Mucosa of stomach (tissue), 1 donor: Measurements from ENCODE around the gene SLC22A25.
"Not testable (repeated sequence)": the region's sequence is repeated elsewhere in the genome, so short reads cannot be mapped to it uniquely, and the experiment has no call there.

Source experiments
- H3K27me3 ChIP-seq: one replicate; pipeline ENCODE4 v1.7.0; 2013; ENCODE audit warnings: mild to moderate bottlenecking, low read length; ENCODE audit not compliant: control insufficient read depth, insufficient read depth
- H3K36me3 ChIP-seq: one replicate; pipeline ENCODE4 v1.7.0; 2013; ENCODE audit warnings: low read length; ENCODE audit not compliant: control insufficient read depth, insufficient read depth
- H3K4me1 ChIP-seq: one replicate; pipeline ENCODE4 v1.7.0; 2013; ENCODE audit warnings: mild to moderate bottlenecking, low read length; ENCODE audit not compliant: control insufficient read depth, insufficient read depth
- H3K4me3 ChIP-seq: one replicate; pipeline ENCODE4 v1.7.0; 2013; ENCODE audit warnings: low read length
- H3K9ac ChIP-seq: one replicate; pipeline ENCODE4 v1.7.0; 2013; ENCODE audit warnings: mild to moderate bottlenecking, low read length, moderate library complexity
- H3K9me3 ChIP-seq: one replicate; pipeline ENCODE4 v1.7.0; 2013; ENCODE audit warnings: mild to moderate bottlenecking, low read length, moderate library complexity; ENCODE audit not compliant: control insufficient read depth
- donor health status: Pancreatic carcinoma.

The SLC22A25 gene

GRCh38 chr11:63247237-63248002 is 4.0 kb upstream of the SLC22A25 start:
- H3K9me3 ChIP-seq, H3K4me3 ChIP-seq, H3K9ac ChIP-seq, H3K27me3 ChIP-seq, H3K4me1 ChIP-seq, H3K36me3 ChIP-seq: not testable (repeated sequence)

- H3K4me3 ChIP-seq: no peak overlapping the region
- H3K36me3 ChIP-seq: no peaks in the 10 kb centered on the region
- no peaks in the 10 kb centered on the region for H3K27me3 ChIP-seq
- H3K9ac ChIP-seq: no peak overlapping the region
- H3K9me3 ChIP-seq: no peaks in the 10 kb centered on the region
- no peaks in the 10 kb centered on the region for H3K4me1 ChIP-seq
Measured at GRCh38 chr11:63246045-63246444, 2.6 kb upstream of the SLC22A25 start.

GRCh38 chr11:63244862-63245261 is 1.5 kb upstream of the SLC22A25 start:
- no peaks in the 10 kb centered on the region for H3K9me3 ChIP-seq
- no peaks in the 10 kb centered on the region for H3K27me3 ChIP-seq
- no peaks in the 10 kb centered on the region for H3K4me1 ChIP-seq
- H3K4me3 ChIP-seq: no peak overlapping the region
- H3K36me3 ChIP-seq: no peaks in the 10 kb centered on the region
- H3K9ac ChIP-seq: no peak overlapping the region

GRCh38 chr11:63242089-63242781 is 1.2 kb downstream of the SLC22A25 start:
- no peaks in the 10 kb centered on the region for H3K4me1 ChIP-seq
- no peaks in the 10 kb centered on the region for H3K27me3 ChIP-seq
- H3K9ac ChIP-seq: no peak overlapping the region

GRCh38 chr11:63240791-63241379 is 2.5 kb downstream of the SLC22A25 start:
- Histone ChIP-seq H3K4me1 (no peaks in the 10 kb centered on the region), H3K36me3 (no peaks in the 10 kb centered on the region), H3K9ac (no peak overlapping the region), H3K9me3 (no peaks in the 10 kb centered on the region), H3K4me3 (no peak overlapping the region), H3K27me3 (no peaks in the 10 kb centered on the region)

More at GRCh38 chr11:63242089-63242781, 1.2 kb downstream of the SLC22A25 start:
- no peak overlapping the region for H3K4me3 ChIP-seq
- no peaks in the 10 kb centered on the region for H3K9me3 ChIP-seq
- H3K36me3 ChIP-seq: no peaks in the 10 kb centered on the region

- H3K4me1 ChIP-seq: no peaks in the 10 kb centered on the region
- no peaks in the 10 kb centered on the region for H3K9me3 ChIP-seq
- H3K36me3 ChIP-seq: no peaks in the 10 kb centered on the region
- H3K9ac ChIP-seq: no peak overlapping the region
- no peaks in the 10 kb centered on the region for H3K27me3 ChIP-seq
- no peak overlapping the region for H3K4me3 ChIP-seq
Measured at GRCh38 chr11:63240098-63240497, 3.3 kb downstream of the SLC22A25 start.

- Histone ChIP-seq H3K36me3 (no peaks in the 10 kb centered on the region), H3K9ac (no peak overlapping the region), H3K4me1 (no peaks in the 10 kb centered on the region), H3K4me3 (no peak overlapping the region), H3K9me3 (no peaks in the 10 kb centered on the region), H3K27me3 (no peaks in the 10 kb centered on the region)
Measured at GRCh38 chr11:63239254-63239653, 4.1 kb downstream of the SLC22A25 start.

GRCh38 chr11:63237413-63237812 is 6.0 kb downstream of the SLC22A25 start:
- Histone ChIP-seq H3K36me3 (no peaks in the 10 kb centered on the region), H3K9me3 (no peaks in the 10 kb centered on the region), H3K4me1 (no peaks in the 10 kb centered on the region), H3K27me3 (no peaks in the 10 kb centered on the region), H3K9ac (no peak overlapping the region), H3K4me3 (no peak overlapping the region)

- H3K9ac ChIP-seq, H3K36me3 ChIP-seq, H3K9me3 ChIP-seq, H3K4me3 ChIP-seq, H3K4me1 ChIP-seq, H3K27me3 ChIP-seq: not testable (repeated sequence)
Measured at GRCh38 chr11:63235471-63236461, 7.6 kb downstream of the SLC22A25 start.

- Histone ChIP-seq H3K4me1 (no peaks in the 10 kb centered on the region), H3K27me3 (no peaks in the 10 kb centered on the region), H3K36me3 (no peaks in the 10 kb centered on the region), H3K9me3 (no peaks in the 10 kb centered on the region), H3K4me3 (no peak overlapping the region), H3K9ac (no peak overlapping the region)
Measured at GRCh38 chr11:63229815-63230214, 13.6 kb downstream of the SLC22A25 start.

- Histone ChIP-seq H3K4me1 (no peaks in the 10 kb centered on the region), H3K4me3 (no peak overlapping the region), H3K27me3 (no peaks in the 10 kb centered on the region), H3K9ac (no peak overlapping the region), H3K36me3 (no peaks in the 10 kb centered on the region), H3K9me3 (no peaks in the 10 kb centered on the region)
Measured at GRCh38 chr11:63227521-63228107, 15.8 kb downstream of the SLC22A25 start.
